ENCODE measurements around the gene SLC45A1.

SLC45A1 gene

DNA sequence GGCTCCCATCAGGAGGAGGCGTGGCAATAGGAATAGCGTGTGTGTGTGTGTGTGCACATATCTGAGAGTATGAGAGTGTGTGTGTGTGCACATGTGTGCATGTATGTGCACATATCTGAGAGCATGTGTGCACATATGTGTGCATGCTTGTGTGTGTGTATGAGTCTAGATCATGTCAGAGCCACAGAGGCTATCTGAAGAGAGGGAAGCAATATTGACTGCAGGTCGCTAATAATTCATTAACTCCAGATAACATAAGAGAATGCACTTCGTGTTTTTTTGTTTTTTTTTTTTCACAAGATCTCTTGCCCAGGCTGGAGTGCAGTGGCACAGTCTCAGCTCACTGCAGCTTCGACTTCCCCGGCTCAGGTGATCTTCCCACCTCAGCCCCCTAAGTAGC, 4.7 kb upstream of the SLC45A1 start:
- no peaks in the 10 kb centered on the region; the same call in 1 of the 2 replicates for H3K9me3 ChIP-seq (ENCODE audit: insufficient read depth, low read depth, low read length)
- H3K36me3 ChIP-seq (ENCODE audit: insufficient read depth, low read depth, low read length), result no peaks in the 10 kb centered on the region
- peaks cover 13% of the 10 kb centered on the region; the same call in 1 of the 2 replicates for H3K4me1 ChIP-seq (ENCODE audit: insufficient read depth, low read length)
- no peak overlapping the region for H3K4me3 ChIP-seq (ENCODE audit: low read length)
- H3K27me3 ChIP-seq (ENCODE audit: insufficient read depth, low read length), result peaks cover 31% of the 10 kb centered on the region
- no peak overlapping the region for H3K9ac ChIP-seq (ENCODE audit: low read depth, low read length)
- no peak overlapping the region for H3K27ac ChIP-seq (ENCODE audit: low read length)

DNA sequence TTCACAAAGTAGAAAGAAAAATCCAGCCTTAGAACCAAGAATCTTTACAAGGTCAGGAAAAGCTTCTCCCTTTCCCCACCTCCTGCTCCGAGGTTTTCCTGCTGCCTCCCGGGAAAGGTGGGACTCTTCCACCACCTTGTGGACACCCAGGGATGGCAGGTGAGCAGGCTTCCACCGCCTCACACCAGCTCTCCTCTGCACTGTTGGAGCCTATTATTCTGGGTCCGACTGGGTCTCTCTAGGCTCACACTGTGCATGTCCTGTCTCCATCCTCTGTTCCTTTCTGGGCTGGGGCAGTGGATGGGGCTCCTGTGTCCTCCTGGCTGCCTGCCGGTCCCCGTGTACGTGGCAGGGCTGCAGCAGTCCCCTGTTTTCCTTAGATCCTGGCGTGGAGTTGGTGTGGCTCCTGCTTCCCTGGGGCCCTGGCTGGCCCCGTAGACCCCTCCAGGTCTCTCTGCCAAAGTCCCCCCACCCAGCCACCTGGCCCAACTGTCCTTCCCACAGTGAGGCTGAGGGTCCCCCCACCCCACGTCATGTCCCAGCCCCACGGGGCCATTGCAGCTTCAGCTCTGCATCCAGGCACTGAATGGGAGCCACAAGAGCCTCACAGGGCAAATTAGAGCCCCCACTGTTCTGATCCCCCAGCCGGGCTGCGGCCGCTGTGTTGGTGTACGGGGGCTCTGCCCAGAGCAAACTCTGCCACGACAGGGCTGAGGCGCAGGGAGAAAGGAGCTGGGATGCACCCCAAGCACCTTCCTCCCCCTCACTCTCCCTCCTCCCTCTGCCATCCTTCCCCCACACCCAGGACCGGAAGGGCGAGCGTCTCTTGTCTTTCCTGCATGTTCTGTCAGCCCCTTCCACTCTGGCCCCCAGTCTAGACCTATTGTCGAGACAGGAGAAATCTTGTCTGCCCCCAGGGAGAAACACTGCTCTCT, 3.3 kb upstream of the SLC45A1 start:
- Histone ChIP-seq H3K9ac (ENCODE audit: low read depth, low read length) (no peak overlapping the region; the same call in 1 of the 2 replicates), H3K4me1 (ENCODE audit: insufficient read depth, low read length) (peaks cover 13% of the 10 kb centered on the region; the same call in 1 of the 2 replicates), H3K27ac (ENCODE audit: low read length) (no peak overlapping the region), H3K9me3 (ENCODE audit: insufficient read depth, low read depth, low read length) (no peaks in the 10 kb centered on the region; the same call in 1 of the 2 replicates), H3K36me3 (ENCODE audit: insufficient read depth, low read depth, low read length) (no peaks in the 10 kb centered on the region), H3K27me3 (ENCODE audit: insufficient read depth, low read length) (peaks cover 44% of the 10 kb centered on the region), H3K4me3 (ENCODE audit: low read length) (no peak overlapping the region)

DNA sequence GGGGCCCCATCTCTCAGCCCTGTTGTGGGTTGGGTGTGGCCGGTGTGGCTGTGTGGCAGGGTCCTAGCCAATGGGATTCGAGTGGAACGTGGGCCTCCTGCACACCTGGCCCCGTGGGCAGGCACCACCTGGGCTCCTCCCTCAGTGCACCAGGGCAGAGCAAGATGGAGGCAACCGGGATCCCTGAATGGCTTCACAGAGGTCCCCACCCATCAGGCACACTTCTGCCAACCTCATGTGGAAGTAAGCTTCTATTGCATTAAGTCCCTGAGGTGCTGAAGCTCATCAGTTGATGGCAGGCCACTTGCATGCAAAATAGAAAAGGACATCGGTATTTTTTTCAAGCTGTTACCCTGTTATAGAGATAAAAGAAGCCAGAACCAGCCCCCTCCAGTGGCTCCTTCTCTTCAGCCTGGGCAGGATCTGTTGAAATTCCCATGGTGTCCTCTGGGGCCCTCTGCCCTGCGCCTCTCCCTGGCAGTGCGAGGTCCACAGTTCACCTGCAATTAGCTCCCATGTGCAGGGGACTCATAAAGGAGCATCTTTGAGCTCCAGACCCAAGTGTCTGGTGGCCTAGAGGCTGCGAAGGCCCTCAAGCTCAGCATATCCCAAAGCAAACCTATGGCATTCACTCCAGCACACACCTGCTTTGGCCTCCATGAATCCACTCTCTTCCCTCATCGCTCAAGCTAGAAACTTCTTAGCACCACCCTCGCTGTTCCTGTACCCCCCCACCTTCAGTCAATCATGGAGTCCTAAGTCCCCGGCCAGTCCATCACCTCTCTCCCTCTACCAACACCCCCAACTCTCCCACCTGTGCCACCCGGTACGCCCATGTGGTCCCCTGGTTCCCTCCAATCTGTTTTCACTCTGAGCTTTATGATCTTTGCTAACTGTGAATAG, 2.1 kb upstream of the SLC45A1 start:
- H3K27ac ChIP-seq (ENCODE audit: low read length), result no peak overlapping the region
- H3K9me3 ChIP-seq (ENCODE audit: insufficient read depth, low read depth, low read length), result no peaks in the 10 kb centered on the region; the same call in 1 of the 2 replicates
- H3K4me1 ChIP-seq (ENCODE audit: insufficient read depth, low read length), result peaks cover 13% of the 10 kb centered on the region; the same call in 1 of the 2 replicates
- H3K27me3 ChIP-seq (ENCODE audit: insufficient read depth, low read length), result peaks cover 44% of the 10 kb centered on the region
- H3K36me3 ChIP-seq (ENCODE audit: insufficient read depth, low read depth, low read length), result no peaks in the 10 kb centered on the region
- H3K9ac ChIP-seq (ENCODE audit: low read depth, low read length), result no peak overlapping the region; the same call in 1 of the 2 replicates
- H3K4me3 ChIP-seq (ENCODE audit: low read length), result no peak overlapping the region

DNA sequence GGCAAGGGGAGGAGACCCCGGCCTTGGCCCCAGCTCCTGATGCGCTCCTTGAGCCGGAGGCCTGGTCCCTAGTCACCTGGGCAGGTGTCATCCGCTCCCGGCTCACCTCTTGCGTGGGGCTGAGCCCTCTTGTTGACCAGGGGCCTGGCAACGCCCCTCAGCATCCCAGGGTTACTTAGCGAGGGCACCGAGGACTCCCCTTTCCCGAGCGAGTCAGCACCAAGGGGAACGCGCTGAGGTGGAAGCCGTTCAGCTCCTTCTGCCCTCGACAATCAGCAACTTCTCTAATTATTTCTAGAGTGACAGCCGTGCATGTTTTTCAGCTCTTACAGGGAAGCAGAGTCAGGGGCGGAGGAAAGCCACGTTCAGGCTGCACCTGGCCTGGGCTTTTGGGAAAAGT, 522 bp downstream of the SLC45A1 start:
- Histone ChIP-seq H3K4me1 (ENCODE audit: insufficient read depth, low read length) (peaks cover 13% of the 10 kb centered on the region; the same call in 1 of the 2 replicates), H3K27ac (ENCODE audit: low read length) (no peak overlapping the region), H3K27me3 (ENCODE audit: insufficient read depth, low read length) (peaks cover 44% of the 10 kb centered on the region), H3K4me3 (ENCODE audit: low read length) (peak overlapping the region; percentile 72), H3K36me3 (ENCODE audit: insufficient read depth, low read depth, low read length) (no peaks in the 10 kb centered on the region), H3K9ac (ENCODE audit: low read depth, low read length) (no peak overlapping the region), H3K9me3 (ENCODE audit: insufficient read depth, low read depth, low read length) (no peaks in the 10 kb centered on the region)

DNA sequence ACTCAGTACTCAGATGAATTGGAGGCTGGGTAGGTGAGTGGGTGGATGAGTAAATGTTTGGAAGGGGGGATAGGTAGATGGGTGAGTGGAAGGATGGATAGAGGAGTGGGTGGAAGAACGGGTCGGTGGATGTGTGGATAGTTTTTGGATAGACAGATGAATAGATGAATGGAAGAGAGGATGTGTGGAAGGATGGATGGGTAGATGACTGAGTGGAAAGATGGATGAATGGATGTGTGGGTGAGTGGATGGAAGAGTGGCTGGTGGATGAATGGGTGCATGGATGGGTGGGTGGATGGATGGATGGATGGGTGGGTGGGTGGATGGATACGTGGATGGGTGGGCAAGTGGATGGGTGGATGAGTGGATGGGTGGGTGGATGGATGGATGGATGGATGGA, 3.7 kb downstream of the SLC45A1 start:
- H3K9ac ChIP-seq (ENCODE audit: low read depth, low read length), result no peak overlapping the region
- H3K4me1 ChIP-seq (ENCODE audit: insufficient read depth, low read length), result no peaks in the 10 kb centered on the region
- H3K27ac ChIP-seq (ENCODE audit: low read length), result no peak overlapping the region
- no peak overlapping the region for H3K4me3 ChIP-seq (ENCODE audit: low read length)
- H3K27me3 ChIP-seq (ENCODE audit: insufficient read depth, low read length), result peaks cover 29% of the 10 kb centered on the region
- no peaks in the 10 kb centered on the region for H3K36me3 ChIP-seq (ENCODE audit: insufficient read depth, low read depth, low read length)
- no peaks in the 10 kb centered on the region for H3K9me3 ChIP-seq (ENCODE audit: insufficient read depth, low read depth, low read length)

DNA sequence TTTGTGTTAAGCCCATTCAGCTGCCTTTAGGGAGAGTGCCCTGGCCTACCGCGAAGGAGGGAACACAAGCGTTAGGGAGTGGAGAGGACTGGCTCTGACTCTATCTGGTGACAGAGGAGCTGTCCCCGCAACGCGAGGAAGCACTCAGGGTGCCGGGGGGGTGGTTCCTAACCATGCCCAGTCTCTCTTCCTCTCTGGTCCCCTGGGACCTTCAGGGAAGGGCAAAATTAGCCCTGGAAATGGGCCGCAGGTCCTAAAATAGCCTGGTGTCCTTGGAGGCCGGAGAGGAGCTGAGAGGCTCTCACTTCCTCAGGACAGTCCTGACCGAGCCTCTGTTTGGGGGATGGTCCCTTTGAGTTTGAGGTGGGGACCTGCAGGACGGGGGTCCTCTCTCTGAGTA, 5.8 kb downstream of the SLC45A1 start:
- H3K9ac ChIP-seq (ENCODE audit: low read depth, low read length), result no peak overlapping the region
- H3K4me3 ChIP-seq (ENCODE audit: low read length), result no peak overlapping the region
- no peaks in the 10 kb centered on the region for H3K4me1 ChIP-seq (ENCODE audit: insufficient read depth, low read length)
- H3K27me3 ChIP-seq (ENCODE audit: insufficient read depth, low read length), result peaks cover 8% of the 10 kb centered on the region
- no peak overlapping the region for H3K27ac ChIP-seq (ENCODE audit: low read length)
- H3K9me3 ChIP-seq (ENCODE audit: insufficient read depth, low read depth, low read length), result no peaks in the 10 kb centered on the region
- H3K36me3 ChIP-seq (ENCODE audit: insufficient read depth, low read depth, low read length), result no peaks in the 10 kb centered on the region

DNA sequence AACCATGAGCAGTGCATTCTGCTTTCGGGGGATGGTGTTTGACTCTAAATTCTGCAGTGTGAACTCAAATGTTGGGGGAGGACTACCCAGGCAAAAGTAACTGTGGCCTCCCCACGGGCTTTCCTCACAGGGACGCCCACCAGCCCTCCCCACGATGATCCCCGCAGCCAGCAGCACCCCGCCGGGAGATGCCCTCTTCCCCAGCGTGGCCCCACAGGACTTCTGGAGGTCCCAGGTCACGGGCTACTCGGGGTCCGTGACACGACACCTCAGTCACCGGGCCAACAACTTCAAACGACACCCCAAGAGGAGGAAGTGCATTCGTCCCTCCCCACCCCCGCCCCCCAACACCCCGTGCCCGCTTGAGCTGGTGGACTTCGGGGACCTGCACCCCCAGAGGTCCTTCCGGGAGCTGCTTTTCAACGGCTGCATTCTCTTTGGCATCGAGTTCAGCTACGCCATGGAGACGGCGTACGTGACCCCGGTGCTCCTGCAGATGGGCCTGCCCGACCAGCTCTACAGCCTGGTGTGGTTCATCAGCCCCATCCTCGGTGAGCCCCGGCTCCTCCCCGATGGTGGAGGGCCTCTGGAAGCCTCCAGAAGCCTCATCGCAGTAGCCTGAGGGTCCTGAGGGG, 6.4 kb downstream of the SLC45A1 start:
- Histone ChIP-seq H3K4me3 (ENCODE audit: low read length) (no peak overlapping the region), H3K27me3 (ENCODE audit: insufficient read depth, low read length) (peaks cover 2% of the 10 kb centered on the region), H3K9ac (ENCODE audit: low read depth, low read length) (no peak overlapping the region), H3K36me3 (ENCODE audit: insufficient read depth, low read depth, low read length) (no peaks in the 10 kb centered on the region), H3K4me1 (ENCODE audit: insufficient read depth, low read length) (no peaks in the 10 kb centered on the region), H3K27ac (ENCODE audit: low read length) (no peak overlapping the region), H3K9me3 (ENCODE audit: insufficient read depth, low read depth, low read length) (no peaks in the 10 kb centered on the region)

DNA sequence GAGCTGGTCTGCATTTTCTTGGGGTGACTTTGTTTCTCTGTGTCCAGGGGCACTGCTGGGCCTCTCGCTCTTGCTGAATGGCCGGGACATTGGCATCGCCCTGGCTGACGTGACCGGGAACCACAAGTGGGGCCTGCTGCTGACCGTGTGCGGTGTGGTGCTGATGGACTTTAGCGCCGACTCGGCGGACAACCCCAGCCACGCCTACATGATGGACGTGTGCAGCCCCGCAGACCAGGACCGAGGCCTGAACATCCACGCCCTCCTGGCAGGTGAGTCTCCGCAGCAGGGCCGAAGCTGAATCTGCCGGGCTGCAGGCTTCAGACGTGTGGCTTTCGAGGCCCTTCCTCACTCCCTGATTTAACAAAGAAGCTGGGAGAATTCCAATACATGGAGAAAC, 7.9 kb downstream of the SLC45A1 start:
- Histone ChIP-seq H3K27me3 (ENCODE audit: insufficient read depth, low read length) (no peaks in the 10 kb centered on the region; the same call in 1 of the 2 replicates), H3K4me1 (ENCODE audit: insufficient read depth, low read length) (no peaks in the 10 kb centered on the region), H3K4me3 (ENCODE audit: low read length) (no peak overlapping the region), H3K9ac (ENCODE audit: low read depth, low read length) (no peak overlapping the region), H3K36me3 (ENCODE audit: insufficient read depth, low read depth, low read length) (no peaks in the 10 kb centered on the region), H3K9me3 (ENCODE audit: insufficient read depth, low read depth, low read length) (no peaks in the 10 kb centered on the region), H3K27ac (ENCODE audit: low read length) (no peak overlapping the region)

DNA sequence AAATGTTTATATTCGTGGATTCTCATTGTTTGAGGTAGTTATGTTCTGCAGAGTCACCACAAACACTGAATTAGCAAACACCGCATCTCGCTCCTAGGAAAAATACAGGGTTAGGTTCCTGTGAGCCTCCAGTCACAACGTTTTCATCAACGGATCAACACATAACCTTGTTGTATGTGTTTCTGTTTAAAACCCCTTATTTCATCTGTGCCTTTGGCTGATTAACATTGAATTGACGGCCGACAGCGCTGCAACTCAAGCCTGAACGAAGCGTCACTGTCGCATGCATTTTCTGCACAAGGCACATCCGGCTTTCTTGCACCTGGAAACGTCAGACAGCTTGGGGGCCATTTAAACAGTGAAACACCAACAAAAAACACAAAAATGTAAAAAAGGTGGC, 8.4 kb downstream of the SLC45A1 start:
- Histone ChIP-seq H3K27ac (ENCODE audit: low read length) (no peak overlapping the region), H3K4me1 (ENCODE audit: insufficient read depth, low read length) (no peaks in the 10 kb centered on the region), H3K4me3 (ENCODE audit: low read length) (no peak overlapping the region), H3K9ac (ENCODE audit: low read depth, low read length) (no peak overlapping the region), H3K27me3 (ENCODE audit: insufficient read depth, low read length) (no peaks in the 10 kb centered on the region), H3K9me3 (ENCODE audit: insufficient read depth, low read depth, low read length) (no peaks in the 10 kb centered on the region), H3K36me3 (ENCODE audit: insufficient read depth, low read depth, low read length) (no peaks in the 10 kb centered on the region)

DNA sequence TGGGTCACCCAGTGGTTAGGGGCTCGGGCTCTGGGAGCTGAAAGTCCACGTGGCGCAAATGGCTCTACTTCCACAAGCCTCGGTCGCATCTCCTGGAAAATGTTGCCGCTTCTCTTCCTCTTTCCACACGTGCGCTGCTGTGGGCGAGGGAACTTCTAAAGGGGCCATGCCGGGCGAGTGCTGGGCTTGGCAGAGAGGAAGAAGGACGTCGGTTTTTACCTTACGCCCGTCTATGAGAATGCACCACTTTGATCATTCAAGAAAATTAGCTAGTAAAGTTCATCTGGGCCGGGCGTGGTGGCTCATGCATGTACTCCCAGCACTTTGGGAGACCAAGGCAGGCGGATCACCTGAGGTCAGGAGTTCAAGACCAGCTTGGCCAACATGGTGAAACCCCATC, 10.4 kb downstream of the SLC45A1 start:
- Histone ChIP-seq H3K4me3 (ENCODE audit: low read length) (no peak overlapping the region), H3K27ac (ENCODE audit: low read length) (no peak overlapping the region), H3K9ac (ENCODE audit: low read depth, low read length) (no peak overlapping the region), H3K36me3 (ENCODE audit: insufficient read depth, low read depth, low read length) (no peaks in the 10 kb centered on the region), H3K9me3 (ENCODE audit: insufficient read depth, low read depth, low read length) (no peaks in the 10 kb centered on the region), H3K27me3 (ENCODE audit: insufficient read depth, low read length) (no peaks in the 10 kb centered on the region), H3K4me1 (ENCODE audit: insufficient read depth, low read length) (no peaks in the 10 kb centered on the region)

DNA sequence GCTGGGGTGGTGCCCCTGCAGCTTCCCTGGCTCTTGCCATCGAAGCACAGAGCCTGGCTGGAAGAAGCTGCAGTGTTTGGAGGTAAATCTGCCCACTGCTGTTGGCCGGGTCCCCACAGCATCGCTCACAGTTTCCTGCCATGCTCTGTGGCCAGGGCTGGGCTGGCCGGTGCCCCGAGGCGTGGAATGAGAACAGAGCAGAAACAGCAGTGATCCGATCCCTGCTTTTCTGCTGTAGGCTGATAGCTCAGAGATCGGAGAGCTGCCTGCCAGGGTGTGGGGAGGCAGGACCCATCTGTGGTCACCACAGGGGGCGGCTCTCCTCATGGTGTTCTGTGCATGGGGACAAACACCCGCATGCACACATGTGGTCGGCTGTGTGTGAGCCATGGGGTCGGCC, 11.5 kb downstream of the SLC45A1 start:
- no peaks in the 10 kb centered on the region for H3K9me3 ChIP-seq (ENCODE audit: insufficient read depth, low read depth, low read length)
- H3K36me3 ChIP-seq (ENCODE audit: insufficient read depth, low read depth, low read length), result no peaks in the 10 kb centered on the region
- no peak overlapping the region for H3K27ac ChIP-seq (ENCODE audit: low read length)
- H3K4me3 ChIP-seq (ENCODE audit: low read length), result no peak overlapping the region
- no peaks in the 10 kb centered on the region for H3K27me3 ChIP-seq (ENCODE audit: insufficient read depth, low read length)
- H3K9ac ChIP-seq (ENCODE audit: low read depth, low read length), result no peak overlapping the region
- no peaks in the 10 kb centered on the region for H3K4me1 ChIP-seq (ENCODE audit: insufficient read depth, low read length)
